H9 (cell line): ENCODE results near the gene PRLHR. TPM values are rescaled to one million over a fixed set of nuclear protein-coding genes. Genes with fewer than 3 reads are reported as not detected.

Experiments
- DNase-seq: peaks from one replicate; pipeline ENCODE4 v3.0.0-alpha.2; 2017
- H2AFZ ChIP-seq: one replicate; pipeline ENCODE4 v1.6.1; 2013; ENCODE audit warnings: mild to moderate bottlenecking, low read length, control low read depth, moderate library complexity
- H2AK5ac ChIP-seq: 2 replicates; pipeline ENCODE4 v1.6.1; 2013; ENCODE audit warnings: low read length, control low read depth, mixed read lengths; ENCODE audit not compliant: insufficient read length
- H2BK120ac ChIP-seq: one replicate; pipeline ENCODE4 v1.6.1; 2013; ENCODE audit warnings: low read depth, mild to moderate bottlenecking, low read length, control low read depth, inconsistent platforms; ENCODE audit not compliant: poor library complexity, severe bottlenecking
- H2BK12ac ChIP-seq: 2 replicates; pipeline ENCODE4 v1.6.1; 2013; ENCODE audit warnings: low read length, control low read depth, mixed read lengths, low read depth; ENCODE audit not compliant: insufficient read length
- H2BK15ac ChIP-seq: 2 replicates; pipeline ENCODE4 v1.6.1; 2013; ENCODE audit warnings: low read depth, low read length, control low read depth
- H2BK20ac ChIP-seq: one replicate; pipeline ENCODE4 v1.6.1; 2013; ENCODE audit warnings: low read depth, mild to moderate bottlenecking, low read length, control low read depth, inconsistent platforms; ENCODE audit not compliant: poor library complexity, severe bottlenecking
- H2BK5ac ChIP-seq: 2 replicates; pipeline ENCODE4 v1.6.1; 2013; ENCODE audit warnings: low read length, control low read depth, mixed read lengths; ENCODE audit not compliant: insufficient read length
- H3K14ac ChIP-seq: 2 replicates; pipeline ENCODE4 v1.6.1; 2013; ENCODE audit warnings: low read length, control low read depth; ENCODE audit not compliant: insufficient read depth
- H3K18ac ChIP-seq: 2 replicates; pipeline ENCODE4 v1.6.1; 2013; ENCODE audit warnings: low read depth, mild to moderate bottlenecking, mixed read lengths, low read length, control low read depth; ENCODE audit not compliant: insufficient read length
- H3K23ac ChIP-seq: 2 replicates; pipeline ENCODE4 v1.6.1; 2013; ENCODE audit warnings: low read length, control low read depth, mixed read lengths, low read depth; ENCODE audit not compliant: insufficient read length
- H3K23me2 ChIP-seq: 2 replicates; pipeline ENCODE4 v1.6.1; 2013; ENCODE audit warnings: low read depth, mild to moderate bottlenecking, mixed read lengths, low read length, control low read depth; ENCODE audit not compliant: insufficient read length, poor library complexity, severe bottlenecking
- H3K27ac ChIP-seq: 2 replicates; pipeline ENCODE4 v1.5.1; 2013; ENCODE audit warnings: low read length, control low read depth, mixed read lengths, low read depth; ENCODE audit not compliant: insufficient read length
- H3K27me3 ChIP-seq: 2 replicates; pipeline ENCODE4 v1.6.1; 2013; ENCODE audit warnings: low read length, control low read depth, inconsistent platforms; ENCODE audit not compliant: insufficient read depth
- H3K4ac ChIP-seq: 2 replicates; pipeline ENCODE4 v1.6.1; 2013; ENCODE audit warnings: low read depth, mild to moderate bottlenecking, control low read depth, inconsistent platforms, low read length, moderate library complexity
- H3K4me1 ChIP-seq: 2 replicates; pipeline ENCODE4 v1.6.1; 2013; ENCODE audit warnings: low read length, control low read depth, inconsistent platforms; ENCODE audit not compliant: insufficient read depth
- H3K4me2 ChIP-seq: 2 replicates; pipeline ENCODE4 v1.6.1; 2013; ENCODE audit warnings: low read length, control low read depth, mixed read lengths; ENCODE audit not compliant: insufficient read length, insufficient read depth
- H3K56ac ChIP-seq: 2 replicates; pipeline ENCODE4 v1.6.1; 2013; ENCODE audit warnings: low read depth, mild to moderate bottlenecking, mixed read lengths, low read length, control low read depth; ENCODE audit not compliant: insufficient read length
- H3K79me1 ChIP-seq: 2 replicates; pipeline ENCODE4 v1.6.1; 2013; ENCODE audit warnings: low read depth, mild to moderate bottlenecking, moderate library complexity, low read length, control low read depth, inconsistent platforms; ENCODE audit not compliant: insufficient read depth, poor library complexity, severe bottlenecking
- H3K79me2 ChIP-seq: 2 replicates; pipeline ENCODE4 v1.6.1; 2013; ENCODE audit warnings: low read length, control low read depth, inconsistent platforms; ENCODE audit not compliant: insufficient read depth
- H3K9ac ChIP-seq: 2 replicates; pipeline ENCODE4 v1.6.1; 2013; ENCODE audit warnings: low read length, control low read depth, mixed read lengths; ENCODE audit not compliant: insufficient read length; ENCODE audit errors: extremely low read depth
- H3K9me3 ChIP-seq: one replicate; pipeline ENCODE4 v1.6.1; 2013; ENCODE audit warnings: low read depth, low read length, inconsistent platforms; ENCODE audit not compliant: control insufficient read depth
- H3T11ph ChIP-seq: one replicate; pipeline ENCODE4 v1.6.1; 2013; ENCODE audit warnings: mild to moderate bottlenecking, low read length, control low read depth, inconsistent platforms
- H4K20me1 ChIP-seq: one replicate; pipeline ENCODE4 v1.6.1; 2013; ENCODE audit not compliant: control insufficient read depth, insufficient read length, insufficient read depth
- H4K5ac ChIP-seq: 2 replicates; pipeline ENCODE4 v1.6.1; 2013; ENCODE audit warnings: low read depth, mild to moderate bottlenecking, mixed read lengths, low read length, control low read depth; ENCODE audit not compliant: insufficient read length
- H4K8ac ChIP-seq: replicated peaks from 2 replicates; pipeline ENCODE4 v1.6.1; 2013; ENCODE audit warnings: low read length, control low read depth, mixed read lengths, low read depth; ENCODE audit not compliant: insufficient read length
- H4K91ac ChIP-seq: 2 replicates; pipeline ENCODE4 v1.6.1; 2013; ENCODE audit warnings: low read depth, mild to moderate bottlenecking, moderate library complexity, mixed read lengths, low read length, control low read depth; ENCODE audit not compliant: insufficient read length
- H3K27ac Mint-ChIP-seq, 3 experiments: 2 replicates in 2 of 3; 3 replicates in 1 of 3; pipeline ENCODE4 v1.8.0; 2020 to 2021; ENCODE audit warnings: mixed read lengths in 3 of 3, mild to moderate bottlenecking in 1 of 3, moderate library complexity in 1 of 3
- H3K27me3 Mint-ChIP-seq: 2 replicates; pipeline ENCODE4 v1.8.0; 2021; ENCODE audit warnings: low read depth, mild to moderate bottlenecking, moderate library complexity, mixed read lengths
- H3K36me3 Mint-ChIP-seq, 3 experiments: 2 replicates in 2 of 3; 3 replicates in 1 of 3; pipeline ENCODE4 v1.8.0; 2020 to 2021; ENCODE audit warnings: low read depth in 3 of 3, mixed read lengths in 3 of 3; ENCODE audit not compliant: insufficient read depth in 1 of 3
- H3K4me1 Mint-ChIP-seq, 2 experiments: 2 replicates each; pipeline ENCODE4 v1.8.0; 2020; ENCODE audit warnings: mixed read lengths in 2 of 2
- H3K4me3 Mint-ChIP-seq, 2 experiments: 2 replicates in 1 of 2; 3 replicates in 1 of 2; pipeline ENCODE4 v1.8.0; 2020 to 2021; ENCODE audit warnings: mild to moderate bottlenecking in 2 of 2, mixed read lengths in 2 of 2, moderate library complexity in 1 of 2
- H3K9me3 Mint-ChIP-seq, 2 experiments: 2 replicates in 1 of 2; 3 replicates in 1 of 2; pipeline ENCODE4 v1.8.0; 2020; ENCODE audit warnings: mild to moderate bottlenecking in 2 of 2, mixed read lengths in 2 of 2, moderate library complexity in 1 of 2
- CTCF ChIP-seq: fragments of 200-600 bp; sonication (generic); conservative IDR thresholded peaks from 3 replicates; pipeline ENCODE4 v1.8.0; 2021; ENCODE audit warnings: antibody characterized with exemption, mild to moderate bottlenecking
- WGBS: extraction: QIAGEN DNeasy Blood & Tissue Kit; methylation state at CpG from one replicate; pipeline ENCODE4 v1.1.7; 2013; ENCODE audit warnings: missing lambda C conversion rate, low lambda C conversion rate, mixed read lengths; ENCODE audit not compliant: insufficient read length; ENCODE audit errors: extremely low coverage; 5-methylcytosine and 5-hydroxymethylcytosine counted together
- total RNA-seq: library from RNA; stranded (reverse); gene quantifications from 2 replicates; pipeline ENCODE4 v1.2.1, GENCODE V29; 2021

PRLHR gene
- total RNA-seq, 1 experiment from 2014 or later: not detected

GRCh38 chr10:118568327-118568848 lies 27.1 kb downstream of the PRLHR start:
- Histone ChIP-seq H2AFZ (peak overlapping the region; percentile 79), H3K14ac (no peak overlapping the region), H2BK5ac (no peak overlapping the region), H2BK15ac (no peak overlapping the region), H3K23ac (no peak overlapping the region), H3K4ac (no peak overlapping the region), H2BK120ac (no peak overlapping the region), H4K91ac (no peak overlapping the region), H3T11ph (no peak overlapping the region), H4K8ac (no peak overlapping the region), H4K20me1 (no peaks in the 10 kb centered on the region), H3K27ac (no peak overlapping the region), H3K27me3 (no peaks in the 10 kb centered on the region), H3K9ac (no peak overlapping the region), H2AK5ac (no peak overlapping the region), H3K4me1 (no peaks in the 10 kb centered on the region), H3K4me2 (no peak overlapping the region), H4K5ac (no peak overlapping the region), H3K79me1 (no peaks in the 10 kb centered on the region), H3K56ac (no peak overlapping the region), H3K79me2 (no peaks in the 10 kb centered on the region), H2BK20ac (no peak overlapping the region), H3K23me2 (no peaks in the 10 kb centered on the region), H3K9me3 (no peaks in the 10 kb centered on the region), H3K18ac (no peak overlapping the region), H2BK12ac (no peak overlapping the region)
- no peak for DNase-seq
- Mint-ChIP-seq H3K27ac (no peak overlapping the region; a peak in 1 of 7 replicates), H3K4me1 (peaks cover 5 to 7% of the 10 kb centered on the region in 2 experiments; a peak in 3 of 4 replicates), H3K27me3 (no peaks in the 10 kb centered on the region; the same call in 1 of the 2 replicates), H3K9me3 (no peaks in the 10 kb centered on the region), H3K4me3 (no peak overlapping the region), H3K36me3 (no peaks in the 10 kb centered on the region; a peak in 1 of 7 replicates)
- peak; percentile 77 for TF ChIP-seq CTCF
- WGBS: no CpG with 5 or more reads among the region's 10 CpGs
